ENCODE results near the gene MLH3. TPM values are rescaled to one million over a fixed set of nuclear protein-coding genes. Genes with fewer than 3 reads are reported as not detected.

The MLH3 gene
- total and polyA plus RNA-seq, 10 of the 15 experiments (the other 5 are each of a cell fraction or from before 2014, with no cell fraction given), result 12.6 to 31.2 (median 19.6) TPM

DNA sequence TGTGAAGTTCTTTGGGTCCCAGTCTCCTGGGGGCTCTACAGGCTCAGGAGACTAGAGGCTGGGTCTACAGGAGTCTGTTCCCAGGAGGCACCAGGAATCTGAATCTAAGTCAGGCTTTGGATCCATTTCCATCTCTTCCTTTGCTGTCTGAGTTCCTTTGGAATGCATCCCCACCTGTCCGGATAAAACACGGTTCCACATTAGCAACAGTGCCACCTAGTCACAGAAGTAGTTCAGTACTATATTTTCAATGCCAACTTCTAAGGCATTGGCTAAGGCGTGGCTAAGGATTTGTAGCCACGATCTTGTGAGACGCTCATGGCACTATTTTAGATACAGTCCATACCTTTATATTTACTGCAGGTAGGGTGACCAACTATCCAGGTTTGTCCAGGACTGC, 33.2 kb upstream of the MLH3 start (continued):
- TF ChIP-seq ASH2L (IDR thresholded peaks at IDR 0.05; ENCODE audit: borderline replicate concordance, low read depth) (no peak), ZNF384 (IDR thresholded peaks at IDR 0.05; ENCODE audit: borderline replicate concordance, low read depth, low read length) (no peak), RBBP5 (conservative IDR thresholded peaks at IDR 0.05) (no peak), BHLHE40 (IDR thresholded peaks at IDR 0.05; ENCODE audit: borderline replicate concordance in 1 of 2, low read depth in 2 of 2, low read length in 1 of 2) (no peak), MTA3 (IDR thresholded peaks at IDR 0.05; ENCODE audit: borderline replicate concordance, low read length) (no peak), ZZZ3 (IDR thresholded peaks at IDR 0.05; ENCODE audit: control insufficient read depth, insufficient read length, low read depth) (no peak)
- TF ChIP-seq, protein P1, sequence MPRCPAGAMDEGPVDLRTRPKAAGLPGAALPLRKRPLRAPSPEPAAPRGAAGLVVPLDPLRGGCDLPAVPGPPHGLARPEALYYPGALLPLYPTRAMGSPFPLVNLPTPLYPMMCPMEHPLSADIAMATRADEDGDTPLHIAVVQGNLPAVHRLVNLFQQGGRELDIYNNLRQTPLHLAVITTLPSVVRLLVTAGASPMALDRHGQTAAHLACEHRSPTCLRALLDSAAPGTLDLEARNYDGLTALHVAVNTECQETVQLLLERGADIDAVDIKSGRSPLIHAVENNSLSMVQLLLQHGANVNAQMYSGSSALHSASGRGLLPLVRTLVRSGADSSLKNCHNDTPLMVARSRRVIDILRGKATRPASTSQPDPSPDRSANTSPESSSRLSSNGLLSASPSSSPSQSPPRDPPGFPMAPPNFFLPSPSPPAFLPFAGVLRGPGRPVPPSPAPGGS (IDR thresholded peaks at IDR 0.05; ENCODE audit: borderline replicate concordance, insufficient read depth, low read depth, low read length, poor library complexity, severe bottlenecking), result no peak
- TF ChIP-seq, protein P2, sequence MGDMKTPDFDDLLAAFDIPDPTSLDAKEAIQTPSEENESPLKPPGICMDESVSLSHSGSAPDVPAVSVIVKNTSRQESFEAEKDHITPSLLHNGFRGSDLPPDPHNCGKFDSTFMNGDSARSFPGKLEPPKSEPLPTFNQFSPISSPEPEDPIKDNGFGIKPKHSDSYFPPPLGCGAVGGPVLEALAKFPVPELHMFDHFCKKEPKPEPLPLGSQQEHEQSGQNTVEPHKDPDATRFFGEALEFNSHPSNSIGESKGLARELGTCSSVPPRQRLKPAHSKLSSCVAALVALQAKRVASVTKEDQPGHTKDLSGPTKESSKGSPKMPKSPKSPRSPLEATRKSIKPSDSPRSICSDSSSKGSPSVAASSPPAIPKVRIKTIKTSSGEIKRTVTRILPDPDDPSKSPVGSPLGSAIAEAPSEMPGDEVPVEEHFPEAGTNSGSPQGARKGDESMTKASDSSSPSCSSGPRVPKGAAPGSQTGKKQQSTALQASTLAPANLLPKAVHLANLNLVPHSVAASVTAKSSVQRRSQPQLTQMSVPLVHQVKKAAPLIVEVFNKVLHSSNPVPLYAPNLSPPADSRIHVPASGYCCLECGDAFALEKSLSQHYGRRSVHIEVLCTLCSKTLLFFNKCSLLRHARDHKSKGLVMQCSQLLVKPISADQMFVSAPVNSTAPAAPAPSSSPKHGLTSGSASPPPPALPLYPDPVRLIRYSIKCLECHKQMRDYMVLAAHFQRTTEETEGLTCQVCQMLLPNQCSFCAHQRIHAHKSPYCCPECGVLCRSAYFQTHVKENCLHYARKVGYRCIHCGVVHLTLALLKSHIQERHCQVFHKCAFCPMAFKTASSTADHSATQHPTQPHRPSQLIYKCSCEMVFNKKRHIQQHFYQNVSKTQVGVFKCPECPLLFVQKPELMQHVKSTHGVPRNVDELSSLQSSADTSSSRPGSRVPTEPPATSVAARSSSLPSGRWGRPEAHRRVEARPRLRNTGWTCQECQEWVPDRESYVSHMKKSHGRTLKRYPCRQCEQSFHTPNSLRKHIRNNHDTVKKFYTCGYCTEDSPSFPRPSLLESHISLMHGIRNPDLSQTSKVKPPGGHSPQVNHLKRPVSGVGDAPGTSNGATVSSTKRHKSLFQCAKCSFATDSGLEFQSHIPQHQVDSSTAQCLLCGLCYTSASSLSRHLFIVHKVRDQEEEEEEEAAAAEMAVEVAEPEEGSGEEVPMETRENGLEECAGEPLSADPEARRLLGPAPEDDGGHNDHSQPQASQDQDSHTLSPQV (IDR thresholded peaks at IDR 0.05), result no peak
- TF ChIP-seq, protein P3, sequence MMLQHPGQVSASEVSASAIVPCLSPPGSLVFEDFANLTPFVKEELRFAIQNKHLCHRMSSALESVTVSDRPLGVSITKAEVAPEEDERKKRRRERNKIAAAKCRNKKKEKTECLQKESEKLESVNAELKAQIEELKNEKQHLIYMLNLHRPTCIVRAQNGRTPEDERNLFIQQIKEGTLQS (IDR thresholded peaks at IDR 0.05; ENCODE audit: borderline replicate concordance, extremely low read depth, low read depth, low read length), result no peak
- TF ChIP-seq, protein P4, sequence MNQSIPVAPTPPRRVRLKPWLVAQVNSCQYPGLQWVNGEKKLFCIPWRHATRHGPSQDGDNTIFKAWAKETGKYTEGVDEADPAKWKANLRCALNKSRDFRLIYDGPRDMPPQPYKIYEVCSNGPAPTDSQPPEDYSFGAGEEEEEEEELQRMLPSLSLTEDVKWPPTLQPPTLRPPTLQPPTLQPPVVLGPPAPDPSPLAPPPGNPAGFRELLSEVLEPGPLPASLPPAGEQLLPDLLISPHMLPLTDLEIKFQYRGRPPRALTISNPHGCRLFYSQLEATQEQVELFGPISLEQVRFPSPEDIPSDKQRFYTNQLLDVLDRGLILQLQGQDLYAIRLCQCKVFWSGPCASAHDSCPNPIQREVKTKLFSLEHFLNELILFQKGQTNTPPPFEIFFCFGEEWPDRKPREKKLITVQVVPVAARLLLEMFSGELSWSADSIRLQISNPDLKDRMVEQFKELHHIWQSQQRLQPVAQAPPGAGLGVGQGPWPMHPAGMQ (IDR thresholded peaks at IDR 0.05; ENCODE audit: borderline replicate concordance), result no peak
